ENCODE measurements around the gene DNAJB11. TPM values are rescaled to one million over a fixed set of nuclear protein-coding genes. Genes with fewer than 3 reads are reported as not detected.
"Not testable (repeated sequence)": the region's sequence is repeated elsewhere in the genome, so short reads cannot be mapped to it uniquely, and the experiment has no call there.

The DNAJB11 gene
- total and polyA plus RNA-seq, 3 experiments from 2014 or later = 48.9 to 65.6 (median 62.7) TPM

DNA sequence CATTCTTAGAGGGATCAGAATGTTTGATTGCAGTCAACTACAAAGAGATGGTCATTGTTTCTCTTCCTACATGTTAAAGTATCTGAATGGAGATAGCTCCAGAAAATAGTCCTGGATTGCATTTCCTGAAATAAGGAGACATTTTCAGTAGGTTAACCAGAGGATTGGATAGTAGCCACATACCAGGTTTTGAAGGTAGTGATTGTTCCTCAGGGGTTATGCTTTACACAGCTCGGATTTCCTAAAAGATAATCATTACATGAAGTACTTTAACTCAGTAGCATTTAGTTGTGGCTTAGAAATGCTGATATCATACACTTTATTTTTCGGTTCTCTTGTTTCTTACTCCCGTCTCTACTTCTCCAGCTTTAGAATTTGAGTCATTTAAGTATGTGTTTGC, 10.3 kb downstream of the DNAJB11 start:
- Mint-ChIP-seq H3K27me3 (no peaks in the 10 kb centered on the region), H3K4me3 (no peak overlapping the region), H3K9me3 (no peaks in the 10 kb centered on the region), H3K36me3 (peaks cover 0 to 94% (median 37%) of the 10 kb centered on the region in 3 donors), H3K4me1 (peaks cover 2 to 20% (median 14%) of the 10 kb centered on the region in 3 donors), H3K27ac (peak overlapping the region in 1 of 8 donors; percentile 66)
- Histone ChIP-seq H3K36me3 (ENCODE audit: insufficient read depth, low read length) (peaks cover 60% of the 10 kb centered on the region), H3K4me3 (ENCODE audit: low read length) (no peak overlapping the region), H3K4me1 (ENCODE audit: insufficient read depth, low read length) (no peaks in the 10 kb centered on the region), H3K27ac (ENCODE audit: low read depth, low read length) (no peak overlapping the region), H3K9me3 (ENCODE audit: low read length) (no peaks in the 10 kb centered on the region), H3K27me3 (ENCODE audit: insufficient read depth, low read length, poor library complexity, severe bottlenecking) (no peaks in the 10 kb centered on the region)
- no peak for DNase-seq
- POLR2A ChIA-PET = no interaction called here
- CTCF ChIA-PET = interaction anchor here (1.1 to 1.2 kb wide), 2 partner anchors 34 to 36 kb away, joined by 3 to 4 read pairs; no protein-coding TSS in a partner anchor

DNA sequence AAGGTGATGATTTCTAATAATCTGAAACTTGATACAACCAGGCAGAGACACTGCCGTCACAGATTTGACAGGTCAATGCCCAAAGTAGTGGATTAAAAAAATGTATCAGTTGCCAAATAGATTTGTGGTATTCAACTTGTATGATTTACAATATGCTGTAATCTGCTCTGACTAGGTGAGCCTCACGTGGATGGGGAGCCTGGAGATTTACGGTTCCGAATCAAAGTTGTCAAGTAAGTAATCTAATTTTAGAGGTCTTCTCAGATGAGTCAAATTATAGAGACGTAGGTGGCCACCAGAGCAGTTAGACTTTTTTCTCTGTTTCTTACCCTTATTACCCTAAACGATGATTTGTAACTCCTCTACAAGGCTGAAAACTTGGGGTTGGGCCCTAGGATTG, 12.0 kb downstream of the DNAJB11 start:
- H3K36me3 ChIP-seq (ENCODE audit: insufficient read depth, low read length) = peaks cover 50% of the 10 kb centered on the region
- Mint-ChIP-seq H3K27me3 (no peaks in the 10 kb centered on the region), H3K9me3 (no peaks in the 10 kb centered on the region), H3K36me3 (peaks cover 0 to 82% (median 36%) of the 10 kb centered on the region in 3 donors), H3K27ac (no peak overlapping the region), H3K4me1 (peaks cover 0 to 13% (median 9%) of the 10 kb centered on the region in 3 donors), H3K4me3 (no peak overlapping the region)
- no peaks in the 10 kb centered on the region for H3K9me3 ChIP-seq (ENCODE audit: low read length)
- no peak overlapping the region for H3K27ac ChIP-seq (ENCODE audit: low read depth, low read length)
- DNase-seq = no peak
- H3K27me3 ChIP-seq (ENCODE audit: insufficient read depth, low read length, poor library complexity, severe bottlenecking) = no peaks in the 10 kb centered on the region
- H3K4me1 ChIP-seq (ENCODE audit: insufficient read depth, low read length) = no peaks in the 10 kb centered on the region
- ChIA-PET CTCF (interaction anchor here (1.0 to 2.7 kb wide), 2 partner anchors 12 to 32 kb away, joined by 3 to 11 read pairs; partner anchors contain the start of gene DNAJB11), POLR2A (no interaction called here)
- H3K4me3 ChIP-seq (ENCODE audit: low read length) = no peak overlapping the region

DNA sequence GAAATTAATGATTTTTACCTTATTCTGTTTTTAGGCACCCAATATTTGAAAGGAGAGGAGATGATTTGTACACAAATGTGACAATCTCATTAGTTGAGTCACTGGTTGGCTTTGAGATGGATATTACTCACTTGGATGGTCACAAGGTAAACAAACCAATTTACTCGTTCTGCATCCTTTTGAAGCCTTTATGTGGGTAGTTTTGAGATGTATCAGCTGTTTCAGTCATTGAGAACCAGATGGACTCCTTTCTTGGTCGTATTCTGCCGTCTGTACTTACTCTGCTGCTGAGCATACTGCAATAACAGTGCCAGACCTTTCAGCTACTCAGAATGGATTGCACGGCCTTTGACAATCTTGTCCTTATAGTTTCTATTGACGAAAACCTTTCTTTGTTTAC, 13.3 kb downstream of the DNAJB11 start:
- Histone ChIP-seq H3K4me1 (ENCODE audit: insufficient read depth, low read length) (no peaks in the 10 kb centered on the region), H3K27ac (ENCODE audit: low read depth, low read length) (no peak overlapping the region), H3K27me3 (ENCODE audit: insufficient read depth, low read length, poor library complexity, severe bottlenecking) (no peaks in the 10 kb centered on the region), H3K9me3 (ENCODE audit: low read length) (no peaks in the 10 kb centered on the region), H3K36me3 (ENCODE audit: insufficient read depth, low read length) (peaks cover 48% of the 10 kb centered on the region), H3K4me3 (ENCODE audit: low read length) (no peak overlapping the region)
- H3K4me1 Mint-ChIP-seq = peaks cover 0 to 10% (median 2%) of the 10 kb centered on the region in 3 donors
- ChIA-PET POLR2A (interaction anchor here (0.7 kb wide), 1 partner anchor 14 kb away, joined by 3 read pairs; no protein-coding TSS in a partner anchor), CTCF (interaction anchor here (2.7 to 3.4 kb wide), 2 partner anchors 31 to 33 kb away, joined by 11 read pairs; no protein-coding TSS in a partner anchor)
- no peak for DNase-seq
- H3K27me3 Mint-ChIP-seq = no peaks in the 10 kb centered on the region
- H3K27ac Mint-ChIP-seq = no peak overlapping the region
- no peaks in the 10 kb centered on the region for H3K9me3 Mint-ChIP-seq
- H3K36me3 Mint-ChIP-seq = peaks cover 0 to 70% (median 34%) of the 10 kb centered on the region in 3 donors
- H3K4me3 Mint-ChIP-seq = no peak overlapping the region

DNA sequence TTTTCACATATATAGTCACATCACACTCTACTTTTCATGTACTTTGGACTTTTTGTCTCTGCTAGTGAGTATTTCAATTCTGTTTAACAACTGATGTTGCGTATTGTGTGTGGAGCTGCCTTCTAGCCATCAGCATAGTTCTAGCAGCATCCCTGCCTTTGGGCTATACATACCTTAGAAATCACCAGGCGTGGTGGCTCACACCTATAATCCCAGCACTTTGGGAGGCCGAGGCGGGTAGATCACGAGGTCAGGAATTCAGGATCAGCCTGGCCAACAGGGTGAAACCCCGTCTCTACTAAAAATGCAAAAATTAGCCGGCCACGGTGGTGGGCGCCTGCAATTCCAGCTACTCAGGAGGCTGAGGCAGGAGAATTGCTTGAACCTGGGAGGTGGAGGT, 15.7 kb downstream of the DNAJB11 start:
- H3K4me3 Mint-ChIP-seq; POLR2A ChIA-PET; H3K9me3 Mint-ChIP-seq; H3K27ac Mint-ChIP-seq; H3K27me3 ChIP-seq (ENCODE audit: insufficient read depth, low read length, poor library complexity, severe bottlenecking); H3K27me3 Mint-ChIP-seq; H3K27ac ChIP-seq (ENCODE audit: low read depth, low read length); H3K4me1 ChIP-seq (ENCODE audit: insufficient read depth, low read length); DNase-seq; H3K4me3 ChIP-seq (ENCODE audit: low read length); H3K9me3 ChIP-seq (ENCODE audit: low read length): not testable (repeated sequence)
- H3K36me3 Mint-ChIP-seq = peaks cover 0 to 50% (median 27%) of the 10 kb centered on the region in 3 donors
- H3K36me3 ChIP-seq (ENCODE audit: insufficient read depth, low read length) = peaks cover 44% of the 10 kb centered on the region
- CTCF ChIA-PET = interaction anchor here (2.5 to 3.4 kb wide), 2 partner anchors 28 to 31 kb away, joined by 9 to 11 read pairs; no protein-coding TSS in a partner anchor
- peaks cover 7 to 18% (median 9%) of the 10 kb centered on the region in 3 donors for H3K4me1 Mint-ChIP-seq

DNA sequence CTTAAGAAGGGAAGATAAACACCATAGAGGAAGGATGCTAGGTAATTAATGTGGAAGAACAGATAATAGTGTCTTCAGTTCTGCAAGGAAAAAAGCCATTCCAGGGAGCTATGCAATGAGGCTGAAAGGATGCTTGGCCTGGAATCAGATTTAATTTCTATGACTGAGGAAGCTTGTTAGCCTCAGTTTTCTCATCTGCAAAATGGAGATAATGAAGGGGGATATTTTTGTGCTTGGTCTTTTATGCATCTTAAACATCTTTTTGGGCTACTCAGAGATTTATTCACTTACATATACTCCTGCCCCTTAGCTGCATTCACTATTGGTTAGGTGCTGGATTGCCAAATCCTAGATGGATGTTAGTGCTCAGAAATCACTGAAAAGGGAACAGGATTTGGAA, 16.7 kb downstream of the DNAJB11 start:
- H3K4me1 Mint-ChIP-seq = peaks cover 7 to 18% (median 9%) of the 10 kb centered on the region in 3 donors
- peaks cover 0 to 40% (median 20%) of the 10 kb centered on the region in 3 donors for H3K36me3 Mint-ChIP-seq
- no peaks in the 10 kb centered on the region for H3K9me3 Mint-ChIP-seq
- Histone ChIP-seq H3K9me3 (ENCODE audit: low read length) (no peaks in the 10 kb centered on the region), H3K27me3 (ENCODE audit: insufficient read depth, low read length, poor library complexity, severe bottlenecking) (no peaks in the 10 kb centered on the region), H3K4me1 (ENCODE audit: insufficient read depth, low read length) (no peaks in the 10 kb centered on the region), H3K27ac (ENCODE audit: low read depth, low read length) (no peak overlapping the region), H3K36me3 (ENCODE audit: insufficient read depth, low read length) (peaks cover 35% of the 10 kb centered on the region), H3K4me3 (ENCODE audit: low read length) (no peak overlapping the region)
- H3K27me3 Mint-ChIP-seq = no peaks in the 10 kb centered on the region
- no peak overlapping the region for H3K4me3 Mint-ChIP-seq
- CTCF ChIA-PET = interaction anchor here (2.5 to 3.4 kb wide), 2 partner anchors 28 to 30 kb away, joined by 9 to 11 read pairs; no protein-coding TSS in a partner anchor
- POLR2A ChIA-PET = no interaction called here
- H3K27ac Mint-ChIP-seq = no peak overlapping the region
- DNase-seq = no peak

DNA sequence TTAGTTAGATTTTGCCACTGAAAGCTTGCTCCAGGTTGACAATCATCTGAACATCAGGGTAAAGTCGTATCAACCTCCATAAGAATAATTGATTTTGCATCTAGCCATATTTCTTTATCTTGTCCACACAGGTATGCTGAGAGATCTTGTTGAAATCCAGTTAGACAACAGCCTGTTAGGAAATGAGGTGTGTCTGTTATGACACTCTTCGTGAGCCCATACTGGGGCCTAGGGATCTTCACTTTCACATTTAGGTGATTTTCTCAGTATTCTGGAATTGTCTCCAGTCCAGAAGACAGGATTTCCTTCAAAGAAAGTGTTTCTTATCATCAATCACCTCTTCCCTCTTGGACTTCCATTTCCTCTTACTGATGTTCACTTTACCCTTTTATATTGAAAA, 18.1 kb downstream of the DNAJB11 start:
- no peaks in the 10 kb centered on the region for H3K27me3 ChIP-seq (ENCODE audit: insufficient read depth, low read length, poor library complexity, severe bottlenecking)
- no peak overlapping the region for H3K27ac ChIP-seq (ENCODE audit: low read depth, low read length)
- no peaks in the 10 kb centered on the region for H3K4me1 ChIP-seq (ENCODE audit: insufficient read depth, low read length)
- DNase-seq = no peak
- H3K4me3 Mint-ChIP-seq = no peak overlapping the region
- no peaks in the 10 kb centered on the region for H3K9me3 ChIP-seq (ENCODE audit: low read length)
- POLR2A ChIA-PET = no interaction called here
- H3K27ac Mint-ChIP-seq = no peak overlapping the region
- H3K4me1 Mint-ChIP-seq = peaks cover 7 to 18% (median 9%) of the 10 kb centered on the region in 3 donors
- no peak overlapping the region for H3K4me3 ChIP-seq (ENCODE audit: low read length)
- H3K9me3 Mint-ChIP-seq = no peaks in the 10 kb centered on the region
- H3K36me3 ChIP-seq (ENCODE audit: insufficient read depth, low read length) = peaks cover 20% of the 10 kb centered on the region
- CTCF ChIA-PET = interaction anchor here (0.6 to 2.5 kb wide), 2 partner anchors 26 to 229 kb away, joined by 3 to 9 read pairs; no protein-coding TSS in a partner anchor
- no peaks in the 10 kb centered on the region for H3K27me3 Mint-ChIP-seq
- peaks cover 0 to 27% (median 14%) of the 10 kb centered on the region in 3 donors for H3K36me3 Mint-ChIP-seq

- Histone ChIP-seq H3K9me3 (ENCODE audit: low read length) (no peaks in the 10 kb centered on the region), H3K36me3 (ENCODE audit: insufficient read depth, low read length) (peaks cover 15% of the 10 kb centered on the region), H3K4me3 (ENCODE audit: low read length) (no peak overlapping the region), H3K4me1 (ENCODE audit: insufficient read depth, low read length) (no peaks in the 10 kb centered on the region), H3K27ac (ENCODE audit: low read depth, low read length) (no peak overlapping the region), H3K27me3 (ENCODE audit: insufficient read depth, low read length, poor library complexity, severe bottlenecking) (no peaks in the 10 kb centered on the region)
- Mint-ChIP-seq H3K4me1 (peaks cover 7 to 18% (median 9%) of the 10 kb centered on the region in 3 donors), H3K4me3 (no peak overlapping the region), H3K36me3 (peaks cover 0 to 22% (median 14%) of the 10 kb centered on the region in 3 donors), H3K9me3 (no peaks in the 10 kb centered on the region), H3K27ac (no peak overlapping the region), H3K27me3 (no peaks in the 10 kb centered on the region)
- DNase-seq = no peak
- CTCF ChIA-PET = interaction anchor here (0.6 to 2.9 kb wide), 2 partner anchors 25 to 229 kb away, joined by 3 to 10 read pairs; no protein-coding TSS in a partner anchor
- POLR2A ChIA-PET = no interaction called here
Measured at GRCh38 chr3:186589121-186589520, 18.6 kb downstream of the DNAJB11 start.

- Histone ChIP-seq H3K27me3 (ENCODE audit: insufficient read depth, low read length, poor library complexity, severe bottlenecking) (no peaks in the 10 kb centered on the region), H3K36me3 (ENCODE audit: insufficient read depth, low read length) (peaks cover 6% of the 10 kb centered on the region), H3K9me3 (ENCODE audit: low read length) (no peaks in the 10 kb centered on the region), H3K4me3 (ENCODE audit: low read length) (no peak overlapping the region), H3K4me1 (ENCODE audit: insufficient read depth, low read length) (no peaks in the 10 kb centered on the region), H3K27ac (ENCODE audit: low read depth, low read length) (no peak overlapping the region)
- no peaks in the 10 kb centered on the region for H3K9me3 Mint-ChIP-seq
- POLR2A ChIA-PET = interaction anchor here (0.7 kb wide), 1 partner anchor 217 kb away, joined by 6 read pairs; no protein-coding TSS in a partner anchor
- DNase-seq = no peak
- CTCF ChIA-PET = interaction anchor here (1.2 to 4.1 kb wide), 3 partner anchors 20 to 27 kb away, joined by 3 to 15 read pairs (median 10); partner anchors contain the start of gene DNAJB11
- H3K27me3 Mint-ChIP-seq = no peaks in the 10 kb centered on the region
- peaks cover 0 to 13% (median 5%) of the 10 kb centered on the region in 3 donors for H3K36me3 Mint-ChIP-seq
- H3K4me1 Mint-ChIP-seq = peaks cover 7 to 18% (median 9%) of the 10 kb centered on the region in 3 donors
- H3K27ac Mint-ChIP-seq = peak overlapping the region in 4 of 8 donors; percentile 44 to 73 (median 58)
- no peak overlapping the region for H3K4me3 Mint-ChIP-seq
Measured at GRCh38 chr3:186589856-186590579, 19.5 kb downstream of the DNAJB11 start.
